Bone marrow (tissue), 2 donors: ENCODE data around the gene C1QTNF5.
"Not testable (repeated sequence)": the region's sequence is repeated elsewhere in the genome, so short reads cannot be mapped to it uniquely, and the experiment has no call there.

Experiments used
- DNase-seq, 2 donors: peaks; one replicate each; lab custom pipeline; 2025; lab: John Stamatoyannopoulos, UW

C1QTNF5 gene

GRCh38 chr11:119340335-119341221, at the start of gene C1QTNF5:
C1QTNF5 (minus strand) TSS chr11:119340883; CDS start chr11:119340397, 486 bp downstream.
- no peak for DNase-seq

GRCh38 chr11:119389611-119390254, 49.0 kb upstream of the C1QTNF5 start:
- no peak for DNase-seq

- no peak for DNase-seq
Measured at GRCh38 chr11:119388103-119388502, 47.4 kb upstream of the C1QTNF5 start.

GRCh38 chr11:119384332-119384731, 43.6 kb upstream of the C1QTNF5 start:
- no peak for DNase-seq

- DNase-seq, result not testable (repeated sequence)
Measured at GRCh38 chr11:119382513-119382912, 41.8 kb upstream of the C1QTNF5 start.

GRCh38 chr11:119382101-119382500, 41.4 kb upstream of the C1QTNF5 start:
- DNase-seq, result no peak

GRCh38 chr11:119381181-119381988, 40.7 kb upstream of the C1QTNF5 start, which contains the start of gene USP2:
USP2 (minus strand) TSS chr11:119381690; CDS start chr11:119373480, 8,210 bp downstream.
- peak; percentile 85 to 90 for DNase-seq

GRCh38 chr11:119380827-119381180, 40.1 kb upstream of the C1QTNF5 start:
- DNase-seq, result no peak

GRCh38 chr11:119380160-119380826, 39.6 kb upstream of the C1QTNF5 start:
- DNase-seq, result no peak

- DNase-seq, result no peak
Measured at GRCh38 chr11:119378851-119379465, 38.3 kb upstream of the C1QTNF5 start.

- no peak for DNase-seq
Measured at GRCh38 chr11:119377961-119378667, 37.4 kb upstream of the C1QTNF5 start.

- no peak for DNase-seq
Measured at GRCh38 chr11:119377112-119377901, 36.6 kb upstream of the C1QTNF5 start.

GRCh38 chr11:119376197-119376847, 35.6 kb upstream of the C1QTNF5 start:
- DNase-seq, result no peak

GRCh38 chr11:119375337-119376196, 34.9 kb upstream of the C1QTNF5 start:
- no peak for DNase-seq

GRCh38 chr11:119374632-119375336, 34.1 kb upstream of the C1QTNF5 start:
- DNase-seq, result no peak

GRCh38 chr11:119373921-119374631, 33.4 kb upstream of the C1QTNF5 start:
- peak in 1 of 2 donors; percentile 71 for DNase-seq
